H1 (cell line): ENCODE measurements around the gene PDE4D. TPM values are rescaled to one million over a fixed set of nuclear protein-coding genes. Genes with fewer than 3 reads are reported as not detected.

Experiments
- CTCF ChIA-PET: fragments of 300-600 bp; sonication (Branson Sonifier 250); formaldehyde crosslinking; loops from one replicate; lab custom pipeline; 2021; ENCODE audit not compliant: partially characterized antibody; lab: Charles Lee
- POLR2A ChIA-PET: fragments of 300-600 bp; sonication (Branson Sonifier 250); formaldehyde crosslinking; loops from one replicate; lab custom pipeline; 2021; ENCODE audit warnings: inconsistent platforms; ENCODE audit not compliant: partially characterized antibody; lab: Charles Lee
- DNase-seq, 2 experiments: peaks; one replicate each; pipeline versions ENCODE4 v3.0.0 to v3.0.0-alpha.2; 2010 to 2022; ENCODE audit warnings: low spot score in 2 of 2, low read depth in 1 of 2, mixed read lengths in 1 of 2
- FAIRE-seq: peaks from 2 replicates; lab custom pipeline; 2011; peaks lifted over from hg19 to GRCh38; lab: Jason Lieb, UNC
- H2AFZ ChIP-seq: 2 replicates; pipeline ENCODE4 v1.8.1; 2012; ENCODE audit warnings: low read length, inconsistent platforms
- H2AK5ac ChIP-seq: 2 replicates; pipeline ENCODE4 v1.6.1; 2013; ENCODE audit warnings: low read depth, low read length
- H2BK120ac ChIP-seq: replicated peaks from 2 replicates; pipeline ENCODE3; 2013; ENCODE audit warnings: low read depth, low read length, inconsistent platforms
- H2BK12ac ChIP-seq: 2 replicates; pipeline ENCODE4 v1.6.1; 2013; ENCODE audit warnings: low read depth, low read length
- H2BK15ac ChIP-seq: 2 replicates; pipeline ENCODE4 v1.6.1; 2013; ENCODE audit warnings: low read length
- H2BK20ac ChIP-seq: 2 replicates; pipeline ENCODE4 v1.6.1; 2013; ENCODE audit warnings: low read length
- H2BK5ac ChIP-seq: 2 replicates; pipeline ENCODE4 v1.6.1; 2013; ENCODE audit warnings: low read depth, low read length
- H3K14ac ChIP-seq: 2 replicates; pipeline ENCODE4 v1.6.1; 2013; ENCODE audit warnings: inconsistent platforms; ENCODE audit not compliant: insufficient read length
- H3K18ac ChIP-seq: 2 replicates; pipeline ENCODE4 v1.6.1; 2013; ENCODE audit warnings: low read length; ENCODE audit errors: extremely low read depth
- H3K23ac ChIP-seq: 2 replicates; pipeline ENCODE4 v1.6.1; 2013; ENCODE audit warnings: inconsistent platforms; ENCODE audit not compliant: insufficient read length
- H3K23me2 ChIP-seq: 2 replicates; pipeline ENCODE4 v1.6.1; 2013; ENCODE audit warnings: low read depth, low read length
- H3K27ac ChIP-seq: 2 replicates; pipeline ENCODE4 v1.6.1; 2011; ENCODE audit warnings: low read depth, low read length, inconsistent platforms
- H3K27me3 ChIP-seq, 4 experiments: replicated peaks in 1 of 4; 1 replicate in 1 of 4; 2 replicates in 3 of 4; pipeline versions ENCODE4 v1.6.1 to v1.8.1; 2011 to 2013; ENCODE audit warnings: low read length in 3 of 4, mild to moderate bottlenecking in 3 of 4, inconsistent platforms in 2 of 4, mixed read lengths in 2 of 4, moderate library complexity in 1 of 4; ENCODE audit not compliant: control insufficient read depth in 3 of 4, insufficient read depth in 3 of 4; ENCODE audit errors: extremely low read depth in 1 of 4
- H3K36me3 ChIP-seq, 4 experiments: 2 replicates each; pipeline versions ENCODE4 v1.6.1 to v1.8.1; 2011 to 2013; ENCODE audit warnings: mild to moderate bottlenecking in 4 of 4, low read length in 3 of 4, moderate library complexity in 2 of 4, control low read depth in 1 of 4, inconsistent platforms in 1 of 4; ENCODE audit not compliant: insufficient read depth in 4 of 4, control insufficient read depth in 2 of 4
- H3K4ac ChIP-seq: replicated peaks from 2 replicates; pipeline ENCODE3; 2013; ENCODE audit warnings: low read length, low read depth, mixed read lengths, inconsistent platforms; ENCODE audit not compliant: insufficient read length
- H3K4me1 ChIP-seq, 4 experiments: replicated peaks in 1 of 4; 1 replicate in 1 of 4; 2 replicates in 3 of 4; pipeline versions ENCODE4 v1.6.1 to v1.8.1; 2011 to 2013; ENCODE audit warnings: low read length in 3 of 4, inconsistent platforms in 2 of 4, mixed read lengths in 1 of 4; ENCODE audit not compliant: insufficient read depth in 4 of 4, control insufficient read depth in 3 of 4
- H3K4me2 ChIP-seq, 2 experiments: 2 replicates each; pipeline versions ENCODE4 v1.6.1 to v1.8.1; 2011 to 2013; ENCODE audit warnings: low read depth in 2 of 2, low read length in 2 of 2, control low read depth in 1 of 2, inconsistent platforms in 1 of 2, mild to moderate bottlenecking in 1 of 2; ENCODE audit not compliant: insufficient read depth in 1 of 2
- H3K4me3 ChIP-seq, 4 experiments: fragments of 200-600, 300-600 bp in 1 of 4; sonication (generic), shearing (Covaris generic), sonication (Bioruptor Twin) in 1 of 4; 2 replicates each; pipeline versions ENCODE4 v1.5.1 to v1.8.1; 2011 to 2016; ENCODE audit warnings: low read length in 4 of 4, low read depth in 3 of 4, control low read depth in 2 of 4, inconsistent platforms in 2 of 4, mild to moderate bottlenecking in 2 of 4, mixed read lengths in 1 of 4, moderate library complexity in 1 of 4; ENCODE audit not compliant: insufficient read depth in 2 of 4; ENCODE audit errors: extremely low read depth in 1 of 4
- H3K56ac ChIP-seq: replicated peaks from 2 replicates; pipeline ENCODE3; 2013; ENCODE audit warnings: low read depth, mild to moderate bottlenecking, mixed read lengths, low read length, inconsistent platforms; ENCODE audit not compliant: insufficient read length
- H3K79me1 ChIP-seq: 2 replicates; pipeline ENCODE4 v1.6.1; 2013; ENCODE audit warnings: low read depth, low read length, control low read depth
- H3K79me2 ChIP-seq, 2 experiments: 2 replicates each; pipeline versions ENCODE4 v1.6.1 to v1.8.1; 2012 to 2013; ENCODE audit warnings: low read length in 2 of 2, mild to moderate bottlenecking in 2 of 2, inconsistent platforms in 1 of 2; ENCODE audit not compliant: insufficient read depth in 2 of 2, control insufficient read depth in 1 of 2
- H3K9ac ChIP-seq, 4 experiments: replicated peaks in 1 of 4; 1 replicate in 1 of 4; 2 replicates in 3 of 4; pipeline versions ENCODE4 v1.6.1 to v1.8.1; 2011 to 2013; ENCODE audit warnings: low read depth in 3 of 4, low read length in 3 of 4, control low read depth in 2 of 4, mild to moderate bottlenecking in 2 of 4, moderate library complexity in 2 of 4, inconsistent platforms in 1 of 4; ENCODE audit errors: extremely low read depth in 1 of 4
- H3K9me3 ChIP-seq, 2 experiments: 2 replicates each; pipeline versions ENCODE4 v1.6.1 to v1.8.1; 2012 to 2013; ENCODE audit warnings: mild to moderate bottlenecking in 2 of 2, moderate library complexity in 2 of 2, control low read depth in 1 of 2, inconsistent platforms in 1 of 2, low read depth in 1 of 2, low read length in 1 of 2, mixed read lengths in 1 of 2; ENCODE audit not compliant: insufficient read depth in 2 of 2
- H4K20me1 ChIP-seq, 2 experiments: replicated peaks in 1 of 2; 2 replicates each; pipeline versions ENCODE3 to v1.8.1; 2011 to 2013; ENCODE audit warnings: inconsistent platforms in 2 of 2, low read length in 2 of 2, mild to moderate bottlenecking in 1 of 2; ENCODE audit not compliant: insufficient read depth in 2 of 2, control insufficient read depth in 1 of 2
- H4K5ac ChIP-seq: 2 replicates; pipeline ENCODE4 v1.6.1; 2013; ENCODE audit warnings: low read length, low read depth, mixed read lengths, inconsistent platforms; ENCODE audit not compliant: insufficient read length
- H4K8ac ChIP-seq: 2 replicates; pipeline ENCODE4 v1.8.0; 2013; ENCODE audit warnings: mild to moderate bottlenecking, moderate library complexity, low read length, inconsistent platforms; ENCODE audit not compliant: insufficient read depth; ENCODE audit errors: extremely low read depth
- H4K91ac ChIP-seq: replicated peaks from 2 replicates; pipeline ENCODE3; 2013; ENCODE audit warnings: low read length, mixed read lengths, inconsistent platforms; ENCODE audit not compliant: insufficient read length
- ASH2L ChIP-seq: fragments of 200-600, 300-600 bp; sonication (generic); IDR thresholded peaks from one replicate; pipeline ENCODE4 v1.7.1; 2017; ENCODE audit warnings: low read length
- CREB1 ChIP-seq: IDR thresholded peaks from 2 replicates; pipeline ENCODE4 v1.6.1; 2012; ENCODE audit warnings: inconsistent platforms
- EZH2 ChIP-seq: fragments of 200-600 bp; sonication (generic); IDR thresholded peaks from 2 replicates; pipeline ENCODE4 v1.7.1; 2012; ENCODE audit warnings: low read depth, mild to moderate bottlenecking, moderate library complexity, low read length, inconsistent platforms; ENCODE audit not compliant: severe bottlenecking
- NRF1 ChIP-seq: IDR thresholded peaks from 2 replicates; pipeline ENCODE4 v1.6.1; 2011; ENCODE audit warnings: mild to moderate bottlenecking, low read depth, low read length, improper control_type of control experiment
- SAP30 ChIP-seq: fragments of 300-600 bp; sonication (generic); IDR thresholded peaks from 2 replicates; pipeline ENCODE4 v1.7.1; 2012; ENCODE audit warnings: low read length, moderate library complexity, mild to moderate bottlenecking, inconsistent platforms; ENCODE audit not compliant: insufficient read depth, insufficient replicate concordance
- TBP ChIP-seq: IDR thresholded peaks from 2 replicates; pipeline ENCODE4 v1.6.1; 2011; ENCODE audit warnings: low read depth, low read length, improper control_type of control experiment
- ZNF274 ChIP-seq: IDR thresholded peaks from 2 replicates; pipeline ENCODE4 v1.7.0; 2012; ENCODE audit warnings: low read length, borderline replicate concordance; ENCODE audit errors: extremely low read depth
- WGBS, 2 experiments: shearing (Covaris generic) in 1 of 2; methylation state at CpG; one replicate each; pipeline versions ENCODE4 v1.1.6 to v1.1.7; 2013 to 2015; ENCODE audit warnings: low lambda C conversion rate in 2 of 2, mixed read lengths in 2 of 2, inconsistent platforms in 1 of 2, low coverage in 1 of 2, missing lambda C conversion rate in 1 of 2; ENCODE audit not compliant: insufficient replicate concordance in 2 of 2, insufficient coverage in 1 of 2, insufficient read length in 1 of 2; ENCODE audit errors: extremely low coverage in 1 of 2, missing lambda C conversion rate in 1 of 2; 5-methylcytosine and 5-hydroxymethylcytosine counted together
- polyA plus RNA-seq, 7 experiments: library from polyadenylated mRNA; depleted of rRNA in 3 of 7; stranded (reverse) in 5 of 7; unstranded in 2 of 7; fragments of >200 nt in 5 of 7; fragments of 200-250 nt in 2 of 7; gene quantifications; 1 replicate in 5 of 7; 2 replicates in 1 of 7; 4 replicates in 1 of 7; pipeline versions ENCODE4 v1.2.1 to v1.2.3, GENCODE V29; 2011 to 2013; ENCODE audit warnings: missing spikeins in 2 of 7, mixed read lengths in 2 of 7
- total RNA-seq: library from RNA; stranded (reverse); fragmentation: NEBNext Ultra II Directional; extraction: Animal tissue kit (Norgen Biotek cat#: 25700); gene quantifications from 2 replicates; pipeline ENCODE4 v1.2.1, GENCODE V29; 2021
- TF ChIP-seq, protein P1 (sequence below): IDR thresholded peaks from 2 replicates; pipeline ENCODE4 v1.6.1; 2011; ENCODE audit warnings: low read length, improper control_type of control experiment
- TF ChIP-seq, protein P2 (sequence below), 3 experiments: IDR thresholded peaks; 1 replicate in 2 of 3; 2 replicates in 1 of 3; pipeline versions ENCODE4 v1.5.1 to v1.6.1; 2011; ENCODE audit warnings: low read length in 3 of 3, mild to moderate bottlenecking in 3 of 3, inconsistent platforms in 2 of 3, low read depth in 1 of 3, moderate library complexity in 1 of 3; ENCODE audit not compliant: insufficient read depth in 1 of 3; ENCODE audit errors: control extremely low read depth in 1 of 3

The PDE4D gene
- total and polyA plus RNA-seq, 2 of the 8 experiments (the other 6 are each of a cell fraction or from before 2014, with no cell fraction given): 2.3 to 3.7 TPM

DNA sequence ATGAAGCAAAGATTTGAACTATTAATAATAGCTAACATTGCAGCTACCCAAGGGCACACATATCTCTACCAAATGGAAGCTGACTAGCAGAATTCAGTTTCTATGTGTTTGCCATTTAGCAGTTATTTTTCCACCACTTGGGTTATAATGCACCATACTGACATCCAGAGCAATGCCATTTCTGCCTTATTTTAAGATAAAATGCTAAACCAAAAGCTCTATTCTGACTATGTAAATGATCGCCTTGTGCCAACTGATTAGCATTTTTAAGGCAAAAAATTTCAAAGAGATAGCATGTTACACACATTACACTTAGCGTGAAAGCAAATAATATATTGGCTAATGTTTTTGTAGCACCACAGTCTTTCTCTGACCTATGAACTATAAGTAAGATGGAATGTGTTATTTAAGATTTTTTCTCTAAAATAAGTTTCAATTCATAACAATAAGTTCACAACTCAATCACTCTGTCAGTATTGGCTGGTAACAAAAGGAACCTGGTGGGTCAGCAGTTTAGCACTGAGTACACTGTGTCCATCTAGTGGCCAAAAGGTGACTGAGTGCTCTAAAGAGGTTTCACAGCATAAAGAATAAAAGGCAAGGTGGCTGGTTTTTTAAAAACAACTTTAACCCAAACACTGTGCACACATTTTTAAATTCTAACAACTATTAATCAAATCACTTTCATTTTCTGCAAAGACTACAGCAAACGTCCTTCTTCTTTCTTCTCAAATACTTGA is 443.5 kb downstream of the PDE4D start:
- Histone ChIP-seq H3K4ac (no peak overlapping the region), H3K9me3 (peaks cover 0 to 7% of the 10 kb centered on the region in 2 experiments; a peak in 1 of 4 replicates), H2AK5ac (no peak overlapping the region), H4K91ac (no peak overlapping the region), H3K4me3 (no peak overlapping the region), H3K27me3 (no peaks in the 10 kb centered on the region), H2BK12ac (no peak overlapping the region), H3K79me2 (no peaks in the 10 kb centered on the region), H2BK120ac (no peak overlapping the region), H2AFZ (no peak overlapping the region), H3K23me2 (no peaks in the 10 kb centered on the region), H3K9ac (no peak overlapping the region), H2BK20ac (no peak overlapping the region), H2BK15ac (no peak overlapping the region), H3K36me3 (no peaks in the 10 kb centered on the region; a peak in 1 of 8 replicates), H3K14ac (no peak overlapping the region), H4K5ac (no peak overlapping the region), H3K27ac (no peak overlapping the region), H3K56ac (no peak overlapping the region), H3K23ac (no peak overlapping the region), H3K79me1 (no peaks in the 10 kb centered on the region), H3K4me2 (no peak overlapping the region), H3K4me1 (no peaks in the 10 kb centered on the region), H4K20me1 (no peaks in the 10 kb centered on the region), H3K18ac (no peak overlapping the region), H2BK5ac (no peak overlapping the region), H4K8ac (no peak overlapping the region)
- WGBS, 2 experiments: 93 to 100% methylated on average over 1 to 3 of the region's 3 CpGs
- DNase-seq: no peak
- no peak for FAIRE-seq
- ChIA-PET CTCF (interaction anchor here (0.9 to 1.0 kb wide), 2 partner anchors 39 to 59 kb away, joined by 3 to 5 read pairs; no protein-coding TSS in a partner anchor), POLR2A (no interaction called here)
- TF ChIP-seq, protein P1, sequence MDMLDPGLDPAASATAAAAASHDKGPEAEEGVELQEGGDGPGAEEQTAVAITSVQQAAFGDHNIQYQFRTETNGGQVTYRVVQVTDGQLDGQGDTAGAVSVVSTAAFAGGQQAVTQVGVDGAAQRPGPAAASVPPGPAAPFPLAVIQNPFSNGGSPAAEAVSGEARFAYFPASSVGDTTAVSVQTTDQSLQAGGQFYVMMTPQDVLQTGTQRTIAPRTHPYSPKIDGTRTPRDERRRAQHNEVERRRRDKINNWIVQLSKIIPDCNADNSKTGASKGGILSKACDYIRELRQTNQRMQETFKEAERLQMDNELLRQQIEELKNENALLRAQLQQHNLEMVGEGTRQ: no peak
- TF ChIP-seq ZNF274 (no peak), NRF1 (no peak), CREB1 (no peak), SAP30 (no peak), ASH2L (no peak), TBP (no peak), EZH2 (no peak)
- TF ChIP-seq, protein P2, sequence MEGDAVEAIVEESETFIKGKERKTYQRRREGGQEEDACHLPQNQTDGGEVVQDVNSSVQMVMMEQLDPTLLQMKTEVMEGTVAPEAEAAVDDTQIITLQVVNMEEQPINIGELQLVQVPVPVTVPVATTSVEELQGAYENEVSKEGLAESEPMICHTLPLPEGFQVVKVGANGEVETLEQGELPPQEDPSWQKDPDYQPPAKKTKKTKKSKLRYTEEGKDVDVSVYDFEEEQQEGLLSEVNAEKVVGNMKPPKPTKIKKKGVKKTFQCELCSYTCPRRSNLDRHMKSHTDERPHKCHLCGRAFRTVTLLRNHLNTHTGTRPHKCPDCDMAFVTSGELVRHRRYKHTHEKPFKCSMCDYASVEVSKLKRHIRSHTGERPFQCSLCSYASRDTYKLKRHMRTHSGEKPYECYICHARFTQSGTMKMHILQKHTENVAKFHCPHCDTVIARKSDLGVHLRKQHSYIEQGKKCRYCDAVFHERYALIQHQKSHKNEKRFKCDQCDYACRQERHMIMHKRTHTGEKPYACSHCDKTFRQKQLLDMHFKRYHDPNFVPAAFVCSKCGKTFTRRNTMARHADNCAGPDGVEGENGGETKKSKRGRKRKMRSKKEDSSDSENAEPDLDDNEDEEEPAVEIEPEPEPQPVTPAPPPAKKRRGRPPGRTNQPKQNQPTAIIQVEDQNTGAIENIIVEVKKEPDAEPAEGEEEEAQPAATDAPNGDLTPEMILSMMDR (IDR thresholded peaks at IDR 0.05; ENCODE audit: control extremely low read depth in 1 of 3, insufficient read depth in 1 of 3, low read depth in 1 of 3, low read length in 3 of 3): peak in 2 of 3 experiments; percentile 22 to 45; a peak in 2 of 4 replicates
